Activated naive CD8-positive, alpha-beta T cell (primary cell): ENCODE results near the gene FGF16.

Experiments
- H3K27ac Mint-ChIP-seq: one replicate; pipeline ENCODE4 v1.8.0; 2021; ENCODE audit warnings: mixed read lengths
- H3K27me3 Mint-ChIP-seq: one replicate; pipeline ENCODE4 v1.8.0; 2021; ENCODE audit warnings: mixed read lengths
- H3K36me3 Mint-ChIP-seq: one replicate; pipeline ENCODE4 v1.8.0; 2021; ENCODE audit warnings: mixed read lengths
- H3K4me1 Mint-ChIP-seq: one replicate; pipeline ENCODE4 v1.8.0; 2021; ENCODE audit warnings: low read depth, mixed read lengths
- H3K4me3 Mint-ChIP-seq: one replicate; pipeline ENCODE4 v1.8.0; 2021; ENCODE audit warnings: mild to moderate bottlenecking, mixed read lengths
- H3K9me3 Mint-ChIP-seq: one replicate; pipeline ENCODE4 v1.8.0; 2021; ENCODE audit warnings: low read depth, mixed read lengths

FGF16 gene

DNA sequence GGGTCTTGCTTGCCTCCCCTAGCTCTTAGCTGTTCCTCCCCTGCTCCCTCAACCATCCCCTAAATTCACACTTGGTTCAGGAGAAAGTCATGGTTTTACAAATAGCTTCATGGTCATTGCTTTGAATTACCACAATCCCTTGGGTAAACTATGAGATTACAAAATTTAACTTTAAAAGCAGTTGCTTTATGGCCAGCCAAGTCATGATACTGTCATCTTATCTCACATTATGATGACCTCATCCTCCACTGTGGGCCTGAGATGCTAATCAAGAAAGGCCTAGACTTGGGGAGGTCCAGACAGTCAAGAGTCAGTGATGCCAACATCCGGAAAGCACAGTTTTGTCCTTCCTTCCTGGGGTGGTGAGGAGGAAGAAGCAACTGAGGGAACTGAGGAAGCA is 10.5 kb upstream of the FGF16 start:
- no peaks in the 10 kb centered on the region for H3K4me1 Mint-ChIP-seq
- no peaks in the 10 kb centered on the region for H3K27me3 Mint-ChIP-seq
- no peak overlapping the region for H3K4me3 Mint-ChIP-seq
- no peaks in the 10 kb centered on the region for H3K9me3 Mint-ChIP-seq
- H3K36me3 Mint-ChIP-seq, result no peaks in the 10 kb centered on the region
- no peak overlapping the region for H3K27ac Mint-ChIP-seq

DNA sequence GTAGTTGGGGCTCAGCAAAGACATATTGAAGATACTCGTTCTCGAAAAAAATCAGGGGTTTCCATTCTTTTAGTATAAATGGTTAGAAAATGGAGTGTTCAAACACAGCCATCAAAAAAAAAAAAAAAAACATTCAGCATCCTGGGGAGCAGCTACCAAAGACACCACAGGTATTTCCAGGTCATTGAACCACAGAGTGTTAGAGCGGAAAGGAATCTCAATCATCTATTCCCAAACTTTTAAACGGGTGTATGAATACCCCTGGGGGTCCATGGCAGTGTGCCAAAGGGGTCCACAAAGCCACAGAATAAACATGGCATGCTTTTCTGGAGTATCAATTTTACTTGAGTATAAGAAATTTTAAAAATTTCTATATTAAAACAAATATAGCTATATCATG is 6.9 kb upstream of the FGF16 start:
- H3K9me3 Mint-ChIP-seq, result no peaks in the 10 kb centered on the region
- H3K27ac Mint-ChIP-seq, result no peak overlapping the region
- no peaks in the 10 kb centered on the region for H3K36me3 Mint-ChIP-seq
- no peak overlapping the region for H3K4me3 Mint-ChIP-seq
- H3K4me1 Mint-ChIP-seq, result no peaks in the 10 kb centered on the region
- H3K27me3 Mint-ChIP-seq, result peaks cover 13% of the 10 kb centered on the region

DNA sequence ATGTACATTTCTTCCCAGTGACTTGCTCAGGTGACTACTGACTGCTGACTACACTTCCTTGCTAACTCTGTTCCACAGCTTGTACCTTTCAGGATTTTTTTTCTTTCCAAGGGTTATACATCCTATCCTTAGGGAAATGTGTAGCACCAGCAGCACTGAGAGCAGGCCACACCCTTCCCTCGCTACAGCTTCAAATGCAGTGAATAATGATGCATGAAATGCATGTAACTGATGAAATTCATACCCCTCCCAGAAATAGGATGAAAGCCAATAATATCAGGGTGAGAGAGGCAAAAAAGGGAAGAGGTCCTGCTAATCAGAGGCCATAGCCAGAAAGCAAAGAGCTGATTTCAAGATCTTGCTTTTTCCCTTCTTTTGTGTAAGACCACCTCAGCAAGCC is 6.2 kb upstream of the FGF16 start:
- H3K27ac Mint-ChIP-seq, result no peak overlapping the region
- H3K4me3 Mint-ChIP-seq, result no peak overlapping the region
- H3K27me3 Mint-ChIP-seq, result peaks cover 17% of the 10 kb centered on the region
- H3K4me1 Mint-ChIP-seq, result peaks cover 4% of the 10 kb centered on the region
- H3K36me3 Mint-ChIP-seq, result no peaks in the 10 kb centered on the region
- no peaks in the 10 kb centered on the region for H3K9me3 Mint-ChIP-seq

DNA sequence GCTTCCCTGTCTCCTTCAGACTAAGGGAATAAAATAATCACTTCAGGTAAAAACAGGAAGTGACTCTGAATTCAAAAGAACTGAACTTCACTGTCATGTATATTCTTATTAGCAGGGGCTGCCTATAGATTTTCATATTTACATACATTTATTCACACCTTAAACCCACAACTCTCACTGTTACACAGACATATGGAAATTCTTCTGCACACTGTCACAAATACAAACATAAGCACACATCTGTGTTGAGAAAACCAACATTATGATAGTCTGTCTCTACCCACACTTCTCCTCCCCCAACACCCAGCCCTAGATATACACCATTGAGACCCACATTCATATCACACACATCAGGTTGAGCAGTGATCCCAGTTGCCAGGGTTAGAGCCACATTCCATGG is 5.7 kb upstream of the FGF16 start:
- Mint-ChIP-seq H3K4me1 (peaks cover 4% of the 10 kb centered on the region), H3K27me3 (peaks cover 17% of the 10 kb centered on the region), H3K9me3 (no peaks in the 10 kb centered on the region), H3K27ac (no peak overlapping the region), H3K4me3 (no peak overlapping the region), H3K36me3 (no peaks in the 10 kb centered on the region)

DNA sequence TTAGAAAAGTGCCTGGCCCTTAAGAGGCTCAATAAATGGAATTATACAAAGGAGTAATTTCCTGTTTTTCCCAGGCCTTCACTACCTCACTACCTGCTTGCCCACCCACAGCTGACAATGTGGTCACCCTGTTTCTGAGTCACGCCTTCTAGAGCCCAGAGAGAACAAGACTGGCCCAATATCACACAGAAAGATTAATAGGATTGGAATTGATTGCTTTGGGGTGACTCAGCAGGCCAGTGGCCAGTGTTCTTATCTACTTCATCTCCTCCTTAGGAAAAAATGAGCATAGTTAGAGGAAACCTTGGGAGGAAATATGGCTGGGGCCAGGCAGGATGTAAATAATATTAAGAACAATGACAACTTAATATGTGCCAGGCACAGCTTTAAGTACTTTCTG is 4.5 kb upstream of the FGF16 start:
- H3K4me1 Mint-ChIP-seq, result peaks cover 8% of the 10 kb centered on the region
- no peaks in the 10 kb centered on the region for H3K9me3 Mint-ChIP-seq
- H3K4me3 Mint-ChIP-seq, result no peak overlapping the region
- no peaks in the 10 kb centered on the region for H3K36me3 Mint-ChIP-seq
- H3K27me3 Mint-ChIP-seq, result peaks cover 19% of the 10 kb centered on the region
- no peak overlapping the region for H3K27ac Mint-ChIP-seq

DNA sequence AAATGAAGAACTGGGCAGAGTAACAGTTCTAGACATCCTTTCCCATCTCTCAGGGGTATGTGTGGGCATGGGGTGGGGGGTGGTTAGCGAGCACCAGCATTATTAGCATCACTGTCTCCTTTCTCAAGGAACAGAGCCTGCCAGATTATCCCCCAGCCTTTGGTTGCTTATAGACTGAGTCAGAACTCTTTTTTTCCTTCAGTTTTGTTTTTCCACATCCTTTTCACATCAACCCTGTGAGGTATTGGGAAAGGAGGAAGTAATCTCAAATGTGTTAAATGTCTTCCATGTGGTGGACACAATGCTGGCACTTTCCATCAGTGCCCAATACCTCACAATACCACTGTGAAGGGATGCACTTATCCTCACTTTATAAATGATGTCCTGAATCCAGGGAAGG is 3.1 kb upstream of the FGF16 start:
- H3K36me3 Mint-ChIP-seq, result no peaks in the 10 kb centered on the region
- peaks cover 10% of the 10 kb centered on the region for H3K4me1 Mint-ChIP-seq
- H3K9me3 Mint-ChIP-seq, result no peaks in the 10 kb centered on the region
- peaks cover 20% of the 10 kb centered on the region for H3K27me3 Mint-ChIP-seq
- H3K4me3 Mint-ChIP-seq, result no peak overlapping the region
- H3K27ac Mint-ChIP-seq, result no peak overlapping the region

DNA sequence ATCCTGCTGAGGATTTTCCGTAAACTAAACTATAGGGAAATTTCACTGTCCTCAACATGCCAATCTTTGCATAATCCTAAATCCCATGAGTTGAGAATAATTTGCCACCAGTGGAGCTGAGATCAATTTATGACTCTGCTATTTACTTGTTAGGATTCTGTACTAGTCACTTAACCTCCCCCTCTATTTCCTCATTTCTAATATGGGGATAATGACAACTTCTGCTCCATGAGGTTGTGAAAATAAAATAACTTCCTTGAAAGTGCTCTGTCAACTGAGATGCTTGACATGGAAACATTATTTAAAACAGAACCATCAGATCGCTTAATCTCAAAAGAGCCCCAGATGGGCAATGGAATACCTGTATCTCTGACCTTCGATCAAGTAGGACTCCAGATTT is 2.6 kb upstream of the FGF16 start:
- Mint-ChIP-seq H3K36me3 (no peaks in the 10 kb centered on the region), H3K27ac (no peak overlapping the region), H3K9me3 (no peaks in the 10 kb centered on the region), H3K4me3 (no peak overlapping the region), H3K4me1 (peaks cover 10% of the 10 kb centered on the region), H3K27me3 (peaks cover 20% of the 10 kb centered on the region)

DNA sequence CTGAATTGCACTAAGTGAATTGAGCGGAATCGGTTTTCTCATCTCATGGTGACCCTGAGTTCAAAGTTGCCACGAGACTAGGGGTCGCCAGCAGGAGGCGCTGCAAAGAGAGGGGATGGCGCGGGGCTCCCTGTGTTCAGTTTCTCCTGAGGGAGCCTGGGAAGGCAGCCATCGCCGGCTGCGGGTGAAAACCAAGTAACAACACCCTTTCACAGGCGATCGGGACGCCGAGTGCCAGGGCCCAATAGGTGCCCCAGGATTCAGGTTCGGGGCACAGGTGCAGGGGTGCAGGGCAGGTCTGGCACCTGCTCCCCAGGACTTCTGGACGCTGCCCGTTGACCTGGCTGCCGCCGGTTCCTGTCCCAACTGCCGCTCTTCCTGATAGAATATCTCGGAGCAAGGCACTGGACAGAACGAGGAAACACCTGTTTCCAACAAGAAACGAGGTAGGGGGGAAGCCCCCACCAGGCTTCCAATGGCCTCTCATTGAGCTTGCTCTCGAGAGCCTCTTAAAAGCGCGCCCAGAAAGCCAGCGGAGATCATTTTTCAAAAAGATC is 1.1 kb upstream of the FGF16 start:
- H3K4me1 Mint-ChIP-seq, result peaks cover 10% of the 10 kb centered on the region
- peaks cover 20% of the 10 kb centered on the region for H3K27me3 Mint-ChIP-seq
- H3K4me3 Mint-ChIP-seq, result peak overlapping the region; percentile 86
- H3K9me3 Mint-ChIP-seq, result no peaks in the 10 kb centered on the region
- no peaks in the 10 kb centered on the region for H3K36me3 Mint-ChIP-seq
- H3K27ac Mint-ChIP-seq, result no peak overlapping the region

DNA sequence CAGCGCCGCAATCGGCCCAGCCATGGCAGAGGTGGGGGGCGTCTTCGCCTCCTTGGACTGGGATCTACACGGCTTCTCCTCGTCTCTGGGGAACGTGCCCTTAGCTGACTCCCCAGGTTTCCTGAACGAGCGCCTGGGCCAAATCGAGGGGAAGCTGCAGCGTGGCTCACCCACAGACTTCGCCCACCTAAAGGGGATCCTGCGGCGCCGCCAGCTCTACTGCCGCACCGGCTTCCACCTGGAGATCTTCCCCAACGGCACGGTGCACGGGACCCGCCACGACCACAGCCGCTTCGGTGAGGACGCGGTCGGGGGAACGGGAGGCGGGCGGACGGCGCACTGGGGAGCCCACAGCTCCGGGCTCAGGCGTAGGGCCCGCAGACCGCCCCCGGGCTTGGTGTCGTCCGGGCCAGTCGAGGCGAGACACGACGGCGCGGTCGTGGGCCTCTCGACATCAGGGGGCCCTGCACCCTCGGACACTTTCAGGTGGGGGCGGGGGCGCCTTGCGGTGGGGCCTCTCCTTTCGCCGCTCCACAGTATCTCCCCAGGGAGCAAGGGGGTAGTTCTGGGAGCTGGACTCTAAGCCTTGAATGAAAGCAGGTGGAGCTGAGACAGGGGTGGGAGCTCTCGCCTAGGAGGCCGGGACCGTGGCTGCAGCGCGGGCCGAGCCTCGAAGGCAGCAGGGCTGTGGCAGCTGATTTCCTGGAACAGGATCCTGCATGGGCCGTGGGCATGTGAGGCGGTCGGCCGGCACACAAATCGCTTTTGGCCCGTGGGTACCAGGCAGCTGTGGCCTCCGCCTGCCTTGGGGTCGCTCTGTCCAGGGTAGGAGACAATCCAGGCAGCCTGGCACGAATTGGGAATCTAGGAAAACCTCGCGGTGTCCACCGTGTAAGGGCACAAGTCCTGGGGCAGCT is 722 bp downstream of the FGF16 start:
- Mint-ChIP-seq H3K27ac (no peak overlapping the region), H3K27me3 (peaks cover 17% of the 10 kb centered on the region), H3K4me3 (peak overlapping the region; percentile 23), H3K4me1 (peaks cover 10% of the 10 kb centered on the region), H3K36me3 (no peaks in the 10 kb centered on the region), H3K9me3 (no peaks in the 10 kb centered on the region)

DNA sequence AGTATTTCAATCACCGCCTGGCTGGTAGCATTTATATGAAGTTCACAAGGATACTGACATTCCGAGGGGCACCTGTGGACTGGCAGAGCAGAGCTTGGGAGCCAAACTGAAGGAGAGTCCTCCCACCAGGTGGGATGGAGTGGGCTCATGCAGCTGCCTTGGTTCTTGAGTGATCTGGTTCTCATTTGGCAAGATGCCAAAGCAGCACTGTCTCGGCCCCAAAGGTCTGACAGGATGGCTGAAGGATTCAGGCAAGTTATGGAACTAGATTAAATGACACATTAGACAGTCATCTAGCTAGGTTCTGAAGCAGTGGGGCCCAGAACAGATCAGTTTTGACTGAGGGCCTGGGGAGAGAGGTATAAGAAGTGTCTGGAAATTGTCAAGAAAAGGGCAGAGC is 3.2 kb downstream of the FGF16 start:
- Mint-ChIP-seq H3K27ac (no peak overlapping the region), H3K9me3 (no peaks in the 10 kb centered on the region), H3K4me3 (no peak overlapping the region), H3K36me3 (no peaks in the 10 kb centered on the region), H3K4me1 (peaks cover 10% of the 10 kb centered on the region), H3K27me3 (peaks cover 7% of the 10 kb centered on the region)

DNA sequence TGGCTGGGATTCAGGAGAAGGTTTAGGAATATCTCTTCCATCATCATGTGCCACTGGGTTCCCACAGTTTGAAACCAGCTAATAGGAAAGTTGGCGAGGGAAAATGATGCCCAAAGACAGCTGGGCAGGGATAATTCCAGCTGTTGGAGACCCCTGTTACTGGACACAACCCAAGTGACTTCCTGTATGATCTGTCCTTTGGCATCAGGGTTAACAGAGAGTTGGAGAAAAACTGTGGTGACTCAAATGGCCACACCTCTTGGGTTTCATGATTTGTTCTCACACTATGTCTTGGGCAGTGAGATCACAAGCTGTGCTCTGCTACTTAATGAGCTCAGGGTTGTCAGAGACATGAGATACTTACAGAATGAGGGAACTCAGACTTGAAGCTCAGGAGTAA is 3.8 kb downstream of the FGF16 start:
- H3K36me3 Mint-ChIP-seq, result no peaks in the 10 kb centered on the region
- H3K27ac Mint-ChIP-seq, result no peak overlapping the region
- no peaks in the 10 kb centered on the region for H3K9me3 Mint-ChIP-seq
- H3K27me3 Mint-ChIP-seq, result peaks cover 3% of the 10 kb centered on the region
- no peak overlapping the region for H3K4me3 Mint-ChIP-seq
- H3K4me1 Mint-ChIP-seq, result peaks cover 5% of the 10 kb centered on the region

DNA sequence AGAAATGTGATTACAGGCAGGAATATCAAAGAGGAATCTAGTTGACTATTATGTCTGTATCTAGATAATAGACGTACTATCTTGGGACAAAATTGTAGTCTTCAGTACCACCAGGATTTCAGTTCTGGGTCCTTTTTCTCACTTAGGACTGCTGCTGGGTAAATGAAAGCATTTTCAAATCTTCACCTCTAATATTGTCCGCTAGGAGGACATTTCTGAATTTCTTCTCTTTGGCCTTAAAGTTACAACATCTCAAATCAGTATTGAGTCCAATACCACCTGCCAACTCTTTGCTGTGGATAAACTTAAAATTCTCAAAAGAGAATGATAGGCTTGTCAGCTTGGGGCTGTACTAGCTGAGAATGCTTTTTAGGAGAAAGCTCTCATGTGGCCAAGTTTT is 6.0 kb downstream of the FGF16 start:
- no peak overlapping the region for H3K27ac Mint-ChIP-seq
- H3K36me3 Mint-ChIP-seq, result no peaks in the 10 kb centered on the region
- H3K27me3 Mint-ChIP-seq, result peaks cover 1% of the 10 kb centered on the region
- no peaks in the 10 kb centered on the region for H3K9me3 Mint-ChIP-seq
- no peak overlapping the region for H3K4me3 Mint-ChIP-seq
- H3K4me1 Mint-ChIP-seq, result peaks cover 2% of the 10 kb centered on the region

DNA sequence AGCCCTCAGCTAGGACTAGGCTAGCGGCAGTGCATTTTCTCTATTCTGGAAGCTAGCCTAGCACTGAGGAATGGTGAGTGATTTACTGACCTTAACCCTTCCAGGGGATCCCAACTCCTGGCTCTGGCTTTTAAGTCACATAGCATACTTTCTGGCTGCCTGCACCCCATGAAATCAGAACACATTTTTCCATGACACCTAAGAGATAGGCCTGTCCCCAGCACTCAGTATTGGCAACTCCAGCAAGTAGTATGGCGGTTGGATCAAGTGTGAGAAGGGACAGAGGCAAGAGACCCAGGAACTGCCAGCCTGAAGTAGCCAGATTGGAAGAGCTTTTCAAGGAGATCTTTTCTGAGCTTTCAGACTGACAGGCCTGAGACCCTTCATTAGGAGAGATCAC is 8.2 kb downstream of the FGF16 start:
- Mint-ChIP-seq H3K27ac (no peak overlapping the region), H3K36me3 (no peaks in the 10 kb centered on the region), H3K9me3 (no peaks in the 10 kb centered on the region), H3K27me3 (no peaks in the 10 kb centered on the region), H3K4me3 (no peak overlapping the region), H3K4me1 (no peaks in the 10 kb centered on the region)

DNA sequence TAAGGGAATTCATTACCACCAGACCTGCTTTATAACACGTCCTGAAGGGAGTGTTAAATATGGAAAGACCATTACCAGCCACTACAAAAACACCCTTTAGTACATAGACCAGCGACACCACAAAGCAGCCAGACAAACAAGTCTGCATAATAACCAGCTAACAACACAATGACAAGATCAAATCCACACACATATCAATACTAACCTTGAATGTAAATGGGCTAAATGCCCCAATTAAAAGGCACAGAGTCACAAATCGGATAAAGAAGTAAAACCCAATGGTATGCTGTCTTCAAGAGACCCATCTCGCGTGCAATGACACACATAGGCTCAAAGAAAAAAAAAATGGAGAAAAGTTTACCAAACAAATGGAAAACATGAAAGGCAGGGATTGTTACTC is 36.9 kb downstream of the FGF16 start:
- Mint-ChIP-seq H3K4me1 (no peaks in the 10 kb centered on the region), H3K4me3 (no peak overlapping the region), H3K27me3 (no peaks in the 10 kb centered on the region), H3K27ac (no peak overlapping the region), H3K36me3 (no peaks in the 10 kb centered on the region), H3K9me3 (peaks cover 10% of the 10 kb centered on the region)

DNA sequence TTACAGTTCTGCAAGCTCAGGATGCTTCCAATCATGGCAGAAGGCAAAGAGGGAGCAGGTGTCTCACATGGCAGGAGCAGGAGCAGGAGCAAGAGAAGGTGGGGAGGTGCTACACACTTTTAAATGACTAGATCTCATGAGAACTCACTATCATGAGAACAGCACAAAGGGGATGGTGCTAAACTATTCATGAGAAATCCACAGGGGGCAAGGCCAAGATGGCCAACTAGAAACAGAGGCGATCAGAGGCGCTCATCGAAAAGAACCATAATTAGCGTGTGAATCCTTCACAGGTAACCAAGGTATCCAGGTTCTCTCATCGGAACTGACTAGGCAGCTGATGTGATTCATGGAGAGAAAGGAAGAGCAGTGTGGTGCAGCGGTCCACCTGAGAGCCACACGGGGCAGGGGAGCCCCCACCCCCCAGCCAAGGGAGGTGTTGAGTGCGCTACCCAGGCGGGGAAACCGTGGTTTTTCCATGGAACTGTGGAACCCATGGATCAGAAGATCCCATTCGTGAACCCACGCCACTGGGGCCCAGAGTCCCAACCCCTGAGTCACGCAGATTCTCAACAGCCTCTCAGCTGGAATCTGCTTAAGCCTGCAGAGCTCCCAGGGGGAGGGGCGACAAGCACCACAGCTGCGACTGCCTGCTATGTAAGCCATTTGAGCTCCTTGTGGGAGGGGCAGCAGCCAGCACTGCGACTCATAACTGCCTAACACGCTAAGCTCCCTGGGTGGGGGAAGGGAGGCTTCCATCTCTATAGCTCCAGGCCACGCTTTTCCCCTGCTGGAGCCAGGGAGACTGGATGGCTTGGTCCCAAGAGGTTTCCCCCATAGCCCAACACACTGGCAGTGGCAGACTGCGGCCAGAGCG is 46.7 kb downstream of the FGF16 start:
- no peak overlapping the region for H3K4me3 Mint-ChIP-seq
- H3K27me3 Mint-ChIP-seq, result no peaks in the 10 kb centered on the region
- H3K36me3 Mint-ChIP-seq, result no peaks in the 10 kb centered on the region
- H3K4me1 Mint-ChIP-seq, result no peaks in the 10 kb centered on the region
- H3K27ac Mint-ChIP-seq, result no peak overlapping the region
- H3K9me3 Mint-ChIP-seq, result no peaks in the 10 kb centered on the region
